IMR-90 (cell line): ENCODE results near the gene NCOR1.

Experiments
- CEBPB ChIP-seq: IDR thresholded peaks from 2 replicates; pipeline ENCODE4 v1.6.1; 2012; ENCODE audit warnings: low read depth, low read length, improper control_type of control experiment
- CHD1 ChIP-seq: IDR thresholded peaks from 2 replicates; pipeline ENCODE4 v1.6.1; 2012; ENCODE audit warnings: low read depth, low read length, improper control_type of control experiment
- CTCF ChIP-seq: conservative IDR thresholded peaks from 2 replicates; pipeline ENCODE4 v1.5.1; 2012; ENCODE audit warnings: mild to moderate bottlenecking, low read depth, low read length, improper control_type of control experiment
- ELK1 ChIP-seq: fragments of 150-350 bp; IDR thresholded peaks from 2 replicates; pipeline ENCODE4 v1.6.1; 2016; ENCODE audit warnings: low read depth, mild to moderate bottlenecking, low read length, moderate library complexity, borderline replicate concordance
- FOS ChIP-seq: fragments of 150-350 bp; IDR thresholded peaks from 2 replicates; pipeline ENCODE4 v1.6.1; 2016; ENCODE audit warnings: low read depth, low read length
- MAFK ChIP-seq: IDR thresholded peaks from 2 replicates; pipeline ENCODE4 v1.6.1; 2012; ENCODE audit warnings: low read depth, low read length, improper control_type of control experiment
- MAZ ChIP-seq: IDR thresholded peaks from 2 replicates; pipeline ENCODE4 v1.6.1; 2012; ENCODE audit warnings: low read depth, mild to moderate bottlenecking, low read length, improper control_type of control experiment, moderate library complexity, borderline replicate concordance
- MXI1 ChIP-seq: IDR thresholded peaks from 2 replicates; pipeline ENCODE4 v1.6.1; 2012; ENCODE audit warnings: low read depth, mild to moderate bottlenecking, low read length, moderate library complexity, borderline replicate concordance
- NFE2L2 ChIP-seq: fragments of 150-350 bp; IDR thresholded peaks from 2 replicates; pipeline ENCODE4 v1.6.1; 2016; ENCODE audit warnings: low read depth, mild to moderate bottlenecking, low read length
- POLR2A ChIP-seq: IDR thresholded peaks from 2 replicates; pipeline ENCODE4 v1.6.1; 2012; ENCODE audit warnings: mild to moderate bottlenecking, low read depth, low read length
- RAD21 ChIP-seq: IDR thresholded peaks from 2 replicates; pipeline ENCODE4 v1.6.1; 2012; ENCODE audit warnings: low read length, improper control_type of control experiment
- RCOR1 ChIP-seq: IDR thresholded peaks from 2 replicates; pipeline ENCODE4 v1.6.1; 2012; ENCODE audit warnings: mild to moderate bottlenecking, low read length, improper control_type of control experiment; ENCODE audit not compliant: insufficient replicate concordance
- SMC3 ChIP-seq: fragments of 150-350 bp; IDR thresholded peaks from 2 replicates; pipeline ENCODE4 v1.6.1; 2016; ENCODE audit warnings: low read depth, mild to moderate bottlenecking, antibody characterized with exemption, low read length, moderate library complexity
- USF2 ChIP-seq: fragments of 150-350 bp; IDR thresholded peaks from 2 replicates; pipeline ENCODE4 v1.6.1; 2017; ENCODE audit warnings: mild to moderate bottlenecking, antibody characterized with exemption, low read length, low read depth

GRCh38 chr17:16217002-16217635 is 1.8 kb upstream of the NCOR1 start, which contains the start of gene PIGL:
- TF ChIP-seq POLR2A (peak; percentile 81), CTCF (no peak), RAD21 (peak; percentile 29), CEBPB (no peak), SMC3 (no peak), MAZ (no peak; the same call in 1 of the 2 replicates), CHD1 (no peak), ELK1 (no peak), MAFK (no peak), NFE2L2 (no peak), MXI1 (peak; percentile 85), USF2 (no peak), RCOR1 (peak; percentile 68), FOS (no peak)
